ENCODE measurements around the gene DOCK3.

- TF ChIP-seq, protein P1, sequence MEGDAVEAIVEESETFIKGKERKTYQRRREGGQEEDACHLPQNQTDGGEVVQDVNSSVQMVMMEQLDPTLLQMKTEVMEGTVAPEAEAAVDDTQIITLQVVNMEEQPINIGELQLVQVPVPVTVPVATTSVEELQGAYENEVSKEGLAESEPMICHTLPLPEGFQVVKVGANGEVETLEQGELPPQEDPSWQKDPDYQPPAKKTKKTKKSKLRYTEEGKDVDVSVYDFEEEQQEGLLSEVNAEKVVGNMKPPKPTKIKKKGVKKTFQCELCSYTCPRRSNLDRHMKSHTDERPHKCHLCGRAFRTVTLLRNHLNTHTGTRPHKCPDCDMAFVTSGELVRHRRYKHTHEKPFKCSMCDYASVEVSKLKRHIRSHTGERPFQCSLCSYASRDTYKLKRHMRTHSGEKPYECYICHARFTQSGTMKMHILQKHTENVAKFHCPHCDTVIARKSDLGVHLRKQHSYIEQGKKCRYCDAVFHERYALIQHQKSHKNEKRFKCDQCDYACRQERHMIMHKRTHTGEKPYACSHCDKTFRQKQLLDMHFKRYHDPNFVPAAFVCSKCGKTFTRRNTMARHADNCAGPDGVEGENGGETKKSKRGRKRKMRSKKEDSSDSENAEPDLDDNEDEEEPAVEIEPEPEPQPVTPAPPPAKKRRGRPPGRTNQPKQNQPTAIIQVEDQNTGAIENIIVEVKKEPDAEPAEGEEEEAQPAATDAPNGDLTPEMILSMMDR (conservative IDR thresholded peaks at IDR 0.05; ENCODE audit: low read depth, low read length), result no peak
- TF ChIP-seq EZH2 (IDR thresholded peaks at IDR 0.05; ENCODE audit: borderline replicate concordance, low read depth, low read length, poor library complexity, severe bottlenecking), result no peak
Measured at GRCh38 chr3:51271172-51271571, 596.4 kb downstream of the DOCK3 start.
